ENCODE results near the gene LILRA2.

DNA sequence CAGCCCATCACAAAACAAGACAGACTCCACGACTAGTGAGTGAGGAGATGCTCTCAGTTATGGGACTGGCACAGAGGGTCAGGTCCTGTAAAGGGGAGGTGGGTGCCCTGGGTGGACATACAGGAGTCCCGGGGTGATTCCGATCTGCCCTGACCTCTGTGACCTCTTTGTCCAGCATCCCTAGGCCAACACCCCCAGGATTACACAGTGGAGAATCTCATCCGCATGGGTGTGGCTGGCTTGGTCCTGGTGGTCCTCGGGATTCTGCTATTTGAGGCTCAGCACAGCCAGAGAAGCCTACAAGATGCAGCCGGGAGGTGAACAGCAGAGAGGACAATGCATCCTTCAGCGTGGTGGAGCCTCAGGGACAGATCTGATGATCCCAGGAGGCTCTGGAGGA lies 13.4 kb downstream of the LILRA2 start:
- TF ChIP-seq, protein P1, sequence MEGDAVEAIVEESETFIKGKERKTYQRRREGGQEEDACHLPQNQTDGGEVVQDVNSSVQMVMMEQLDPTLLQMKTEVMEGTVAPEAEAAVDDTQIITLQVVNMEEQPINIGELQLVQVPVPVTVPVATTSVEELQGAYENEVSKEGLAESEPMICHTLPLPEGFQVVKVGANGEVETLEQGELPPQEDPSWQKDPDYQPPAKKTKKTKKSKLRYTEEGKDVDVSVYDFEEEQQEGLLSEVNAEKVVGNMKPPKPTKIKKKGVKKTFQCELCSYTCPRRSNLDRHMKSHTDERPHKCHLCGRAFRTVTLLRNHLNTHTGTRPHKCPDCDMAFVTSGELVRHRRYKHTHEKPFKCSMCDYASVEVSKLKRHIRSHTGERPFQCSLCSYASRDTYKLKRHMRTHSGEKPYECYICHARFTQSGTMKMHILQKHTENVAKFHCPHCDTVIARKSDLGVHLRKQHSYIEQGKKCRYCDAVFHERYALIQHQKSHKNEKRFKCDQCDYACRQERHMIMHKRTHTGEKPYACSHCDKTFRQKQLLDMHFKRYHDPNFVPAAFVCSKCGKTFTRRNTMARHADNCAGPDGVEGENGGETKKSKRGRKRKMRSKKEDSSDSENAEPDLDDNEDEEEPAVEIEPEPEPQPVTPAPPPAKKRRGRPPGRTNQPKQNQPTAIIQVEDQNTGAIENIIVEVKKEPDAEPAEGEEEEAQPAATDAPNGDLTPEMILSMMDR (IDR thresholded peaks at IDR 0.05; ENCODE audit: borderline replicate concordance, extremely low read depth, low read length, poor library complexity, severe bottlenecking), result no peak
- TF ChIP-seq EZH2 (IDR thresholded peaks at IDR 0.05; ENCODE audit: borderline replicate concordance, low read depth, low read length, severe bottlenecking), result no peak

All from DND-41 (cell line).